ENCODE measurements around the gene PRR35. TPM values are rescaled to one million over a fixed set of nuclear protein-coding genes. Genes with fewer than 3 reads are reported as not detected.

The PRR35 gene
- total RNA-seq, result under 0.01 TPM in 1 of 2 replicates, not detected in the other

DNA sequence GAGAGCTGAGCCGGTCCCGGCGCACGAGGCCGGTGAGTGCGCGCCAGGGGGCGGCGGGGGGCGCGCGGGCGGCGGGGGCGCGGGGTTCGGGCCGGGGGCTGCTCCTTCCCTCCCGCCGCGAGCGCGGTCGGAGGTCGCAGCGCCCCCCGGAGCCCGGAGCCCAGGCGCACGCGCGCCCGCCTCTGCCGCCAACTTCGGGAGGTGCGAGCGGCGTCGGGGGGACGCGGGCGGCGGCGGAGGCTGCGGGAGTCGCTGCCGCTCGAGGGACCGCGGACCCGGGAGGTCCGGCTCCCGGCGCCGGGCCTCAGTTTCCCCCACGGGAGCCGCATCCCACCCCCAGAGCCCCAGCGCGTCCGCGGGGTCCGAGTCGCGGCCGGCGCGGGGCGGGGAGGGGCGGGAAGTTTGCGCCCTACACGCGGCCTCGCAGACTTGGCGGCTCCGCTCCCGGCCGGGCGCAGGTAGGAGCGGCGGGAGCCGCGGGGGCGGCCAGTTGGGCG lies at the start of gene PRR35:
Gene PRR35, plus strand, starts transcription at position 191 of the 497 bp plus-strand sequence. CDS start 2,901 bp downstream, outside the sequence.
- Histone ChIP-seq H3K9me3 (ENCODE audit: low read depth, low read length) (no peaks in the 10 kb centered on the region), H3K36me3 (ENCODE audit: insufficient read depth, low read length) (no peaks in the 10 kb centered on the region), H3K4me1 (ENCODE audit: insufficient read depth, low read length) (no peaks in the 10 kb centered on the region), H2AFZ (ENCODE audit: low read length) (no peak within 1 kb of the TSS), H4K20me1 (ENCODE audit: insufficient read depth, low read length) (peaks cover 3% of the 10 kb centered on the region), H3K27me3 (ENCODE audit: insufficient read depth, low read length) (peaks cover 36% of the 10 kb centered on the region), H3K4me2 (ENCODE audit: insufficient read depth, low read length) (no peak within 1 kb of the TSS), H3K4me3 (ENCODE audit: insufficient read depth, low read length) (no peak within 1 kb of the TSS), H3K27ac (ENCODE audit: low read depth, low read length) (no peak within 1 kb of the TSS), H3K79me2 (ENCODE audit: insufficient read depth, low read length) (no peaks in the 10 kb centered on the region)
- DNase-seq (ENCODE audit: insufficient read length, low spot score, missing footprints), result no peak
- TF ChIP-seq CTCF (IDR thresholded peaks at IDR 0.05; ENCODE audit: extremely low read depth, low read depth, low read length), result no peak

- Histone ChIP-seq H3K4me2 (ENCODE audit: insufficient read depth, low read length) (no peak overlapping the region), H3K36me3 (ENCODE audit: insufficient read depth, low read length) (peaks cover 12% of the 10 kb centered on the region), H3K27ac (ENCODE audit: low read depth, low read length) (no peak overlapping the region), H4K20me1 (ENCODE audit: insufficient read depth, low read length) (peaks cover 6% of the 10 kb centered on the region), H3K4me1 (ENCODE audit: insufficient read depth, low read length) (no peaks in the 10 kb centered on the region), H3K79me2 (ENCODE audit: insufficient read depth, low read length) (no peaks in the 10 kb centered on the region), H3K4me3 (ENCODE audit: insufficient read depth, low read length) (no peak overlapping the region), H3K27me3 (ENCODE audit: insufficient read depth, low read length) (no peaks in the 10 kb centered on the region), H2AFZ (ENCODE audit: low read length) (no peak overlapping the region), H3K9me3 (ENCODE audit: low read depth, low read length) (no peaks in the 10 kb centered on the region)
- DNase-seq (ENCODE audit: insufficient read length, low spot score, missing footprints), result no peak
- no peak for TF ChIP-seq CTCF (IDR thresholded peaks at IDR 0.05; ENCODE audit: extremely low read depth, low read depth, low read length)
Measured at GRCh38 chr16:512802-513201, 47.4 kb upstream of the PRR35 start.

GRCh38 chr16:513950-514349 lies 46.2 kb upstream of the PRR35 start:
- Histone ChIP-seq H4K20me1 (ENCODE audit: insufficient read depth, low read length) (peaks cover 6% of the 10 kb centered on the region), H3K36me3 (ENCODE audit: insufficient read depth, low read length) (peaks cover 12% of the 10 kb centered on the region), H2AFZ (ENCODE audit: low read length) (no peak overlapping the region), H3K27ac (ENCODE audit: low read depth, low read length) (no peak overlapping the region), H3K79me2 (ENCODE audit: insufficient read depth, low read length) (no peaks in the 10 kb centered on the region), H3K27me3 (ENCODE audit: insufficient read depth, low read length) (no peaks in the 10 kb centered on the region), H3K4me3 (ENCODE audit: insufficient read depth, low read length) (no peak overlapping the region), H3K4me2 (ENCODE audit: insufficient read depth, low read length) (no peak overlapping the region), H3K4me1 (ENCODE audit: insufficient read depth, low read length) (no peaks in the 10 kb centered on the region), H3K9me3 (ENCODE audit: low read depth, low read length) (no peaks in the 10 kb centered on the region)
- TF ChIP-seq CTCF (IDR thresholded peaks at IDR 0.05; ENCODE audit: extremely low read depth, low read depth, low read length), result no peak
- DNase-seq (ENCODE audit: insufficient read length, low spot score, missing footprints), result no peak

DNA sequence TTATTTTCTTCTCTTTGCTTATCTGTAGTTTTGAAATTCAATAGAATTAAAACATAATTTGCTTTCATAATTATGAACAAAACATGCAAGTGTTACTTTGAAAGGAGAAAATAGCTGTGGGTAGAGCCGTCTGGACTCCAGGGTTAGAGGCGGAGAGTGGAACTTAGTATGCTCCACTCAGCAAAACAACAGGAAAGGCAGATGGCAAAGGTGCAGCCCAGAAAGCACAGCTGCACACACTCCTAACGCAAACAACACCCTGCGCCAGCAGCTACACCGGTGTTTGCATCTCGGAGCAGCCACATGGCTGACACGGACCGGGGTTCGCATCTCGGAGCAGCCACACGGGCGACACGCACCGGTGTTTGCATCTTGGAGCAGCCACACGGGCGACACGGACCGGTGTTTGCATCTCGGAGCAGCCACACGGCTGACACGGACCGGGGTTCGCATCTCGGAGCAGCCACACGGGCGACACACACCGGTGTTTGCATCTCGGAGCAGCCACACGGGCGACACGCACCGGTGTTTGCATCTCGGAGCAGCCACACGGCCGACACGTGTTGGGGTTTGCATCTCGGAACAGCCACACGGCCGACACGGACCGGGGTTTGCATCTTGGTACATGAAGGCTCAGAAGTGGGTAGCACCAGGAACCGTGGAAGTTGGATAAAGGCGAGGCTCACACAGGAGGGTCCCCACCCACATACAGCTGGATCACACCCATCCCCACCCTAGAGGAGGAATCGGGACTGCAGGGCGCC lies 44.8 kb upstream of the PRR35 start:
- Histone ChIP-seq H3K4me1 (ENCODE audit: insufficient read depth, low read length) (no peaks in the 10 kb centered on the region), H2AFZ (ENCODE audit: low read length) (no peak overlapping the region), H3K36me3 (ENCODE audit: insufficient read depth, low read length) (peaks cover 20% of the 10 kb centered on the region), H3K79me2 (ENCODE audit: insufficient read depth, low read length) (no peaks in the 10 kb centered on the region), H3K9me3 (ENCODE audit: low read depth, low read length) (no peaks in the 10 kb centered on the region), H3K4me3 (ENCODE audit: insufficient read depth, low read length) (no peak overlapping the region), H3K4me2 (ENCODE audit: insufficient read depth, low read length) (no peak overlapping the region), H4K20me1 (ENCODE audit: insufficient read depth, low read length) (peaks cover 2% of the 10 kb centered on the region), H3K27me3 (ENCODE audit: insufficient read depth, low read length) (no peaks in the 10 kb centered on the region), H3K27ac (ENCODE audit: low read depth, low read length) (no peak overlapping the region)
- peak; percentile 88 for DNase-seq (ENCODE audit: insufficient read length, low spot score, missing footprints)
- no peak for TF ChIP-seq CTCF (IDR thresholded peaks at IDR 0.05; ENCODE audit: extremely low read depth, low read depth, low read length)

Measured in osteoblast (primary cell).